ENCODE results near the gene OPTN. TPM values are rescaled to one million over a fixed set of nuclear protein-coding genes. Genes with fewer than 3 reads are reported as not detected.
"Not testable (repeated sequence)": the region's sequence is repeated elsewhere in the genome, so short reads cannot be mapped to it uniquely, and the experiment has no call there.

The OPTN gene
- total RNA-seq, 1 donor from 2014 or later: 43.6 TPM

DNA sequence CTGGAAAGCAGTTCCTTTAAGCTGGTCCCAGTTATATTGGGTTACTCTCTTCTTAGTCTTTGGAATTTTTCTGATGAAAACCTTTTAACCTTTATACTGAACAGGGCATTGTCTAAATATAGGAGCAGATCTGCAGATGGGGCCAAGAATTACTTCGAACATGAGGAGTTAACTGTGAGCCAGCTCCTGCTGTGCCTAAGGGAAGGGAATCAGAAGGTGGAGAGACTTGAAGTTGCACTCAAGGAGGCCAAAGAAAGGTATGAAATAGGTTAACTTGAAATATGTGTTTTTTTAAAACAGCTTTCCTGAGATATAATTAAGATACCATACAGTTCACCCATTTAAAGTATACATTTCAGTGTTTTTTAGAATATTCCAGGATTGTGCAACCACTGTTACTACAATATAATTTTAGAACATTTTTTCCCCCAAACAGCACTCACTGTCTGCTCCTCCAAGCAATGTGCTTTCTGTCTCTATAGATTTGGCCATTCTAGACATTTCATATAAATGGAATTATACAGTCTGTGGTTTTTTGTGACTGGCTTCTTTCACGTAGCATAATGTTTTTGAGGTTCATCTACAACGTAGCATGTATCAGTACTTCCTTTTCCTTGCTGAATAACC, 18.9 kb downstream of the OPTN start:
- Mint-ChIP-seq H3K27me3 (no peaks in the 10 kb centered on the region), H3K9me3 (no peaks in the 10 kb centered on the region), H3K4me3 (no peak overlapping the region), H3K36me3 (ENCODE audit: low read depth) (peaks cover 75% of the 10 kb centered on the region), H3K27ac (peak overlapping the region; percentile 18), H3K4me1 (peaks cover 17% of the 10 kb centered on the region)
- no peak for DNase-seq
- intact Hi-C loops (cut with micrococcal nuclease): no loop called here

- Mint-ChIP-seq H3K4me1 (peaks cover 14% of the 10 kb centered on the region), H3K36me3 (ENCODE audit: low read depth) (peaks cover 79% of the 10 kb centered on the region), H3K9me3 (no peaks in the 10 kb centered on the region), H3K4me3 (no peak overlapping the region), H3K27ac (no peak overlapping the region), H3K27me3 (no peaks in the 10 kb centered on the region)
- DNase-seq: no peak
- intact Hi-C loops (cut with micrococcal nuclease): no loop called here
These were observed 21.0 kb downstream of the OPTN start for GRCh38 chr10:13120786-13121499.

GRCh38 chr10:13121500-13121854, 21.5 kb downstream of the OPTN start:
- H3K36me3 Mint-ChIP-seq (ENCODE audit: low read depth): peaks cover 77% of the 10 kb centered on the region
- DNase-seq: no peak
- no peak overlapping the region for H3K4me3 Mint-ChIP-seq
- no peaks in the 10 kb centered on the region for H3K9me3 Mint-ChIP-seq
- H3K4me1 Mint-ChIP-seq: peaks cover 9% of the 10 kb centered on the region
- H3K27me3 Mint-ChIP-seq: no peaks in the 10 kb centered on the region
- no peak overlapping the region for H3K27ac Mint-ChIP-seq
- intact Hi-C loops (cut with micrococcal nuclease): no loop called here

- Mint-ChIP-seq H3K27ac (no peak overlapping the region), H3K4me3 (no peak overlapping the region), H3K4me1 (no peaks in the 10 kb centered on the region), H3K36me3 (ENCODE audit: low read depth) (peaks cover 69% of the 10 kb centered on the region), H3K9me3 (no peaks in the 10 kb centered on the region), H3K27me3 (no peaks in the 10 kb centered on the region)
- intact Hi-C loops (cut with micrococcal nuclease): no loop called here
- DNase-seq: no peak
These were observed 36.7 kb downstream of the OPTN start for GRCh38 chr10:13136651-13137050.

- no peak for DNase-seq
- no peak overlapping the region for H3K4me3 Mint-ChIP-seq
- H3K27ac Mint-ChIP-seq: no peak overlapping the region
- H3K9me3 Mint-ChIP-seq: peaks cover 1% of the 10 kb centered on the region
- no peaks in the 10 kb centered on the region for H3K4me1 Mint-ChIP-seq
- H3K27me3 Mint-ChIP-seq: no peaks in the 10 kb centered on the region
- peaks cover 70% of the 10 kb centered on the region for H3K36me3 Mint-ChIP-seq (ENCODE audit: low read depth)
- intact Hi-C loops (cut with micrococcal nuclease): no loop called here
These were observed 39.2 kb downstream of the OPTN start for GRCh38 chr10:13139150-13139549.

DNA sequence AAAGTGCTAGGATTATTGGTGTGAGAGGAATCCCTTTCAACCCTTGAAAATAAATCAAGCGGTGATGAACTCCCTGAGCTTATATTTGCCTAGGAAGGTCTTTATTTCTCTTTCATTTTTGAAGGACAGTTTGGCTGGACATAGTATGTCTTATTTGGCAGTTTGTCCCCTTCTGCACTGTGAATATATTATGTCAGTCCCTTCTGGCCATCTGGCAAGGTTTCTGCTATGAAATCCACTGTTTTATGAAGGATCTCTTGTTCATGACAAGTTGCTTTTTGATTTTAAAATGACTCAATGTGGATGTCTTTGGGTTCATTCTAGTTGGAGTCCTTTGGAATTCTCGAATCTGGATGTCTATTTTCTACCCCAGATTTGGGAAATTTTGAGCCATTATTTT, 39.7 kb downstream of the OPTN start:
- Mint-ChIP-seq H3K4me3 (no peak overlapping the region), H3K27me3 (no peaks in the 10 kb centered on the region), H3K27ac (no peak overlapping the region), H3K4me1 (no peaks in the 10 kb centered on the region), H3K36me3 (ENCODE audit: low read depth) (peaks cover 72% of the 10 kb centered on the region), H3K9me3 (peaks cover 7% of the 10 kb centered on the region)
- intact Hi-C loops (cut with micrococcal nuclease): no loop called here
- no peak for DNase-seq

- Mint-ChIP-seq H3K36me3 (ENCODE audit: low read depth) (peaks cover 70% of the 10 kb centered on the region), H3K27ac (no peak overlapping the region), H3K27me3 (no peaks in the 10 kb centered on the region), H3K9me3 (peaks cover 15% of the 10 kb centered on the region), H3K4me3 (no peak overlapping the region), H3K4me1 (no peaks in the 10 kb centered on the region)
- DNase-seq: no peak
- intact Hi-C loops (cut with micrococcal nuclease): no loop called here
These were observed 40.7 kb downstream of the OPTN start for GRCh38 chr10:13140627-13141190.

DNA sequence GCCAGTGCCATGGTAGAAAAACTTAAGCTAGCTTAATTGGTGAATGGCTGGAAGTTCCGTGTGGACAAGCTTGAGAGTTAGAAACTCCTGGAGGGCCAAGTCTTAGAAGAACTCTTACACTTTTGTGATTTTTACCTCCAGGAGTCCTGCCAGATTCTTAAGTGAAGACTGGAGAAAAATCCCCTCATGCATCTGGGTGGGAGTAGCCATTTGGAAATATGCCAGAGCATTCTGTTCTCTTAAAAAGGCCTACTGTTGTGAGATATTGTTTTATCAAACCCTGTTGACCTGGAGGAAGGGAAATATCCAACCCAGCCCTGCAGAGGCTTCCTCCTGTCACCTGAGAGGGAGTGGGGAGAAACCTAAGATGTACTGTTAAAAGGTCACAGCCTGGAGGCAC, 43.8 kb downstream of the OPTN start:
- DNase-seq: no peak
- Mint-ChIP-seq H3K27ac (no peak overlapping the region), H3K9me3 (peaks cover 15% of the 10 kb centered on the region), H3K27me3 (no peaks in the 10 kb centered on the region), H3K4me3 (no peak overlapping the region), H3K36me3 (ENCODE audit: low read depth) (peaks cover 58% of the 10 kb centered on the region), H3K4me1 (no peaks in the 10 kb centered on the region)
- intact Hi-C loops (cut with micrococcal nuclease): no loop called here

DNA sequence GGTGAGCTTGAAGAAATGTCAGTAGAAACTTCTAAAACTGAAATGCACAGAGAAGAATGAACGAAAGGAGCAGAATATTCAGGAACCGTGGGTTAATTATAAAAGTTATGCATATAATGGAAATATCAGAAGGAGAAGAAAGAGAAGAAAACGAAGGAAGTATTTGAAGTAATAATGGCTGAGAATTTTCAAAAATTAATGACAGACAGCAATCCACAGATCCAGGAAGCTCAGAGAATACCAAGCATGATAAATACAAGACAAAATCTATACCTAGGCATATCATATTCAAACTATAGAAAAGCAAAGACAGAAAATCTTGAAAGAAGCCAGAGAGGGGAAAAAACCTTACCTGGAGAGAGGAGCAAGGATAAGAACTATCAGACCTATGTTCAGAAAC, 44.9 kb downstream of the OPTN start:
- DNase-seq: no peak
- no peak overlapping the region for H3K27ac Mint-ChIP-seq
- no peaks in the 10 kb centered on the region for H3K27me3 Mint-ChIP-seq
- peaks cover 52% of the 10 kb centered on the region for H3K36me3 Mint-ChIP-seq (ENCODE audit: low read depth)
- no peaks in the 10 kb centered on the region for H3K4me1 Mint-ChIP-seq
- peaks cover 15% of the 10 kb centered on the region for H3K9me3 Mint-ChIP-seq
- intact Hi-C loops (cut with micrococcal nuclease): no loop called here
- no peak overlapping the region for H3K4me3 Mint-ChIP-seq

DNA sequence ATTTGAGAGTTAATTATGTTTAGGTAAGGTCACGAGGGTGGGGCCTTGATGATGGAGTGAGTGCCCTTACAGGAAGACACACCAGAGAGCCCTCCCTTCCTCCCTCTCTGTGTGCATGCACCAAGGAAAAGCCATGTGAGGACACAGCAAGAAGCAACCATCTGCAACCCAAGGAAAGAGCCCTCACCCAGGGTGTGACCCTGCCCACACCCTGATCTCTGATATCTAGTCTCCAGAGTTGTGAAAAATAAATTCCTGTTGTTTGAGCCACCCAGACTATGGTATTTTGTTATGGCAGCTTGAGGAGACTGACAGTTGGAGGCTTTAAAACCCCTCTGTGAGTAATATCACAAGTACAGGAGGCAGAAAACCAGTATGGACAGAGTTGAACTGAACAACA, 46.4 kb downstream of the OPTN start:
- no peak for DNase-seq
- H3K4me1 Mint-ChIP-seq: no peaks in the 10 kb centered on the region
- intact Hi-C loops (cut with micrococcal nuclease): no loop called here
- H3K36me3 Mint-ChIP-seq (ENCODE audit: low read depth): peaks cover 39% of the 10 kb centered on the region
- no peaks in the 10 kb centered on the region for H3K27me3 Mint-ChIP-seq
- H3K4me3 Mint-ChIP-seq: no peak overlapping the region
- H3K27ac Mint-ChIP-seq: no peak overlapping the region
- H3K9me3 Mint-ChIP-seq: peaks cover 15% of the 10 kb centered on the region

GRCh38 chr10:13147161-13147560, 47.2 kb downstream of the OPTN start:
- Mint-ChIP-seq H3K27me3 (no peaks in the 10 kb centered on the region), H3K9me3 (peaks cover 15% of the 10 kb centered on the region), H3K4me1 (no peaks in the 10 kb centered on the region), H3K27ac (no peak overlapping the region), H3K36me3 (ENCODE audit: low read depth) (peaks cover 38% of the 10 kb centered on the region), H3K4me3 (no peak overlapping the region)
- no peak for DNase-seq
- intact Hi-C loops (cut with micrococcal nuclease): no loop called here

DNA sequence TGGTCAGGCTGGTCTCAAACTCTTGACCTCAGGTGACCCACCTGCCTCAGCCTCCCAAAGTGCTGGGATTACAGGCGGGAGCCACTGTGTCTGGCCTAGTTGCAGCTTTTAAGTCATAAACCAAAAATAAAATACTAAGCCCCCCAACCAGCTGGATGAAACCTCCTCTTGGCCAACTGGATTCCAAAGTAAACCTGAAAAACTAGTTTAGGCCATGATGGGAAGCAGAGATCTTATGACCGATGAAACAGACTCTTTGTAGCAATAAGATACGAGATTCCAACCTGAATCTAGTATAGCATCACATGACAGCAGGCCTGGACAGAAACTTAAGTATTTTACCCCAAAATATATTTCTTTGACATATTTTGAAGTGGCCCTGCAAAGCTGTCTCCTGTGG, 52.3 kb downstream of the OPTN start:
- no peaks in the 10 kb centered on the region for H3K27me3 Mint-ChIP-seq
- intact Hi-C loops (cut with micrococcal nuclease): no loop called here
- no peaks in the 10 kb centered on the region for H3K9me3 Mint-ChIP-seq
- no peak for DNase-seq
- H3K36me3 Mint-ChIP-seq (ENCODE audit: low read depth): peaks cover 9% of the 10 kb centered on the region
- H3K4me3 Mint-ChIP-seq: no peak overlapping the region
- no peaks in the 10 kb centered on the region for H3K4me1 Mint-ChIP-seq
- no peak overlapping the region for H3K27ac Mint-ChIP-seq

- H3K27me3 Mint-ChIP-seq; H3K4me1 Mint-ChIP-seq; H3K27ac Mint-ChIP-seq; intact Hi-C loops (cut with micrococcal nuclease); DNase-seq; H3K4me3 Mint-ChIP-seq; H3K9me3 Mint-ChIP-seq: not testable (repeated sequence)
- peaks cover 11% of the 10 kb centered on the region for H3K36me3 Mint-ChIP-seq (ENCODE audit: low read depth)
These were observed 55.9 kb downstream of the OPTN start for GRCh38 chr10:13155860-13156259.

GRCh38 chr10:13158401-13158800, 58.4 kb downstream of the OPTN start:
- Mint-ChIP-seq H3K36me3 (ENCODE audit: low read depth) (peaks cover 18% of the 10 kb centered on the region), H3K27me3 (no peaks in the 10 kb centered on the region), H3K4me1 (peaks cover 15% of the 10 kb centered on the region), H3K4me3 (peak overlapping the region; percentile 82), H3K27ac (peak overlapping the region; percentile 81), H3K9me3 (no peaks in the 10 kb centered on the region)
- intact Hi-C loops (cut with micrococcal nuclease): no loop called here
- peak; percentile 80 for DNase-seq
